ENCODE results near the gene RGS3. TPM values are rescaled to one million over a fixed set of nuclear protein-coding genes. Genes with fewer than 3 reads are reported as not detected.

RGS3 gene
- total RNA-seq, 1 donor from 2014 or later = 92.5 TPM

- Histone ChIP-seq H3K36me3 (ENCODE audit: insufficient read depth, low read length) (no peaks in the 10 kb centered on the region), H3K4me1 (ENCODE audit: insufficient read depth, low read length) (peaks cover 37% of the 10 kb centered on the region), H3K4me2 (ENCODE audit: low read length) (no peak overlapping the region), H3K27me3 (ENCODE audit: insufficient read depth, low read length) (no peaks in the 10 kb centered on the region), H2AFZ (ENCODE audit: low read depth, low read length) (no peak overlapping the region), H3K4me3 (ENCODE audit: insufficient read depth, low read depth, low read length) (no peak overlapping the region), H3K79me2 (ENCODE audit: insufficient read depth, low read length) (no peaks in the 10 kb centered on the region), H3K9ac (ENCODE audit: low read length) (peak overlapping the region; percentile 60), H3K27ac (ENCODE audit: low read depth, low read length) (no peak overlapping the region), H4K20me1 (ENCODE audit: insufficient read depth, low read length) (no peaks in the 10 kb centered on the region), H3K9me3 (ENCODE audit: insufficient read depth, low read depth, low read length) (no peaks in the 10 kb centered on the region)
- Mint-ChIP-seq H3K4me3 (ENCODE audit: unreplicated experiment) (no peak overlapping the region), H3K36me3 (ENCODE audit: low read depth, unreplicated experiment) (no peaks in the 10 kb centered on the region), H3K9me3 (ENCODE audit: unreplicated experiment) (peaks cover 5% of the 10 kb centered on the region), H3K4me1 (ENCODE audit: low read depth, unreplicated experiment) (peaks cover 40% of the 10 kb centered on the region), H3K27me3 (ENCODE audit: low read depth, unreplicated experiment) (no peaks in the 10 kb centered on the region), H3K27ac (ENCODE audit: unreplicated experiment) (peak overlapping the region; percentile 22)
- TF ChIP-seq, protein P1, sequence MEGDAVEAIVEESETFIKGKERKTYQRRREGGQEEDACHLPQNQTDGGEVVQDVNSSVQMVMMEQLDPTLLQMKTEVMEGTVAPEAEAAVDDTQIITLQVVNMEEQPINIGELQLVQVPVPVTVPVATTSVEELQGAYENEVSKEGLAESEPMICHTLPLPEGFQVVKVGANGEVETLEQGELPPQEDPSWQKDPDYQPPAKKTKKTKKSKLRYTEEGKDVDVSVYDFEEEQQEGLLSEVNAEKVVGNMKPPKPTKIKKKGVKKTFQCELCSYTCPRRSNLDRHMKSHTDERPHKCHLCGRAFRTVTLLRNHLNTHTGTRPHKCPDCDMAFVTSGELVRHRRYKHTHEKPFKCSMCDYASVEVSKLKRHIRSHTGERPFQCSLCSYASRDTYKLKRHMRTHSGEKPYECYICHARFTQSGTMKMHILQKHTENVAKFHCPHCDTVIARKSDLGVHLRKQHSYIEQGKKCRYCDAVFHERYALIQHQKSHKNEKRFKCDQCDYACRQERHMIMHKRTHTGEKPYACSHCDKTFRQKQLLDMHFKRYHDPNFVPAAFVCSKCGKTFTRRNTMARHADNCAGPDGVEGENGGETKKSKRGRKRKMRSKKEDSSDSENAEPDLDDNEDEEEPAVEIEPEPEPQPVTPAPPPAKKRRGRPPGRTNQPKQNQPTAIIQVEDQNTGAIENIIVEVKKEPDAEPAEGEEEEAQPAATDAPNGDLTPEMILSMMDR (IDR thresholded peaks at IDR 0.05; ENCODE audit: insufficient read depth, low read depth, low read length) = no peak
- TF ChIP-seq EZH2 (IDR thresholded peaks at IDR 0.05; ENCODE audit: insufficient read depth, low read length) = no peak
- DNase-seq (ENCODE audit: low read depth) (no peak), FAIRE-seq (no peak)
These were observed 172.1 kb downstream of the RGS3 start for GRCh38 chr9:113635586-113635985.

DNA sequence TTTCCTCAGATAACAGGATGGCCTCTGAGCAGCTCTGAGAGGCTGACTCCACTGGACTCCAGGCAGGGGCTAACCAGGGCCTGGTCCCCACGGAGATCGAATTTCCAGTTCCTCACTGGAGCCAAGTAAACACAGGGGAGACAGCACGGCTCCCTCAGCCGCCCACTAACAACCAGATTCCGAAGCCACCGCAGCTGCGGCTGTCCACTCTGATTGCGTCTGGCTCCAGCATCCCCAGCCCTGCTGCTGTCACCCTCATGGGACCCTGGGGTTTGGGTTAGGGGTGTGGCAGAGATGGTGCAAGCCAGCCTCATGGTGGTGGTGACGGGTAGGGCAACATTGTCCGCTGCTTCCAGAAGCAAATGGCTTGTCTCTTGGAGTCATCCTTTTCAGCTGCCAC, 172.6 kb downstream of the RGS3 start:
- Mint-ChIP-seq H3K9me3 (ENCODE audit: unreplicated experiment) (peaks cover 5% of the 10 kb centered on the region), H3K36me3 (ENCODE audit: low read depth, unreplicated experiment) (no peaks in the 10 kb centered on the region), H3K27ac (ENCODE audit: unreplicated experiment) (no peak overlapping the region), H3K4me1 (ENCODE audit: low read depth, unreplicated experiment) (peaks cover 40% of the 10 kb centered on the region), H3K27me3 (ENCODE audit: low read depth, unreplicated experiment) (no peaks in the 10 kb centered on the region), H3K4me3 (ENCODE audit: unreplicated experiment) (no peak overlapping the region)
- Histone ChIP-seq H3K36me3 (ENCODE audit: insufficient read depth, low read length) (no peaks in the 10 kb centered on the region), H3K9me3 (ENCODE audit: insufficient read depth, low read depth, low read length) (no peaks in the 10 kb centered on the region), H3K4me3 (ENCODE audit: insufficient read depth, low read depth, low read length) (no peak overlapping the region), H3K9ac (ENCODE audit: low read length) (no peak overlapping the region), H2AFZ (ENCODE audit: low read depth, low read length) (no peak overlapping the region), H3K4me1 (ENCODE audit: insufficient read depth, low read length) (peaks cover 37% of the 10 kb centered on the region), H4K20me1 (ENCODE audit: insufficient read depth, low read length) (no peaks in the 10 kb centered on the region), H3K4me2 (ENCODE audit: low read length) (no peak overlapping the region), H3K79me2 (ENCODE audit: insufficient read depth, low read length) (no peaks in the 10 kb centered on the region), H3K27ac (ENCODE audit: low read depth, low read length) (no peak overlapping the region), H3K27me3 (ENCODE audit: insufficient read depth, low read length) (no peaks in the 10 kb centered on the region)
- no peak for DNase-seq (ENCODE audit: low read depth)
- FAIRE-seq = no peak
- TF ChIP-seq, protein P1 (IDR thresholded peaks at IDR 0.05; ENCODE audit: insufficient read depth, low read depth, low read length) = no peak
- no peak for TF ChIP-seq EZH2 (IDR thresholded peaks at IDR 0.05; ENCODE audit: insufficient read depth, low read length)

GRCh38 chr9:113636693-113637092, 173.2 kb downstream of the RGS3 start:
- Mint-ChIP-seq H3K4me1 (ENCODE audit: low read depth, unreplicated experiment) (peaks cover 38% of the 10 kb centered on the region), H3K27ac (ENCODE audit: unreplicated experiment) (peak overlapping the region; percentile 47), H3K4me3 (ENCODE audit: unreplicated experiment) (no peak overlapping the region), H3K36me3 (ENCODE audit: low read depth, unreplicated experiment) (no peaks in the 10 kb centered on the region), H3K9me3 (ENCODE audit: unreplicated experiment) (peaks cover 5% of the 10 kb centered on the region), H3K27me3 (ENCODE audit: low read depth, unreplicated experiment) (no peaks in the 10 kb centered on the region)
- DNase-seq (ENCODE audit: low read depth) (no peak), FAIRE-seq (no peak)
- Histone ChIP-seq H3K27ac (ENCODE audit: low read depth, low read length) (no peak overlapping the region), H3K9ac (ENCODE audit: low read length) (no peak overlapping the region), H3K27me3 (ENCODE audit: insufficient read depth, low read length) (no peaks in the 10 kb centered on the region), H2AFZ (ENCODE audit: low read depth, low read length) (no peak overlapping the region), H3K4me2 (ENCODE audit: low read length) (no peak overlapping the region), H3K36me3 (ENCODE audit: insufficient read depth, low read length) (no peaks in the 10 kb centered on the region), H3K4me1 (ENCODE audit: insufficient read depth, low read length) (peaks cover 35% of the 10 kb centered on the region), H3K9me3 (ENCODE audit: insufficient read depth, low read depth, low read length) (no peaks in the 10 kb centered on the region), H3K79me2 (ENCODE audit: insufficient read depth, low read length) (no peaks in the 10 kb centered on the region), H3K4me3 (ENCODE audit: insufficient read depth, low read depth, low read length) (no peak overlapping the region), H4K20me1 (ENCODE audit: insufficient read depth, low read length) (no peaks in the 10 kb centered on the region)
- TF ChIP-seq, protein P1 (IDR thresholded peaks at IDR 0.05; ENCODE audit: insufficient read depth, low read depth, low read length) = no peak
- TF ChIP-seq EZH2 (IDR thresholded peaks at IDR 0.05; ENCODE audit: insufficient read depth, low read length) = no peak

Measured in astrocyte (in vitro differentiated cells and primary cell).